Activated CD4-positive, CD25-positive, alpha-beta regulatory T cell treated with anti-CD3 and anti-CD28 coated beads, Interleukin-2, amount 50 U/mL, for 72 hours (primary cell): ENCODE data around the gene ADAMTSL1.

ENCODE experiments used
- DNase-seq: peaks from one replicate; pipeline ENCODE4 v3.0.0; 2021

Gene ADAMTSL1

DNA sequence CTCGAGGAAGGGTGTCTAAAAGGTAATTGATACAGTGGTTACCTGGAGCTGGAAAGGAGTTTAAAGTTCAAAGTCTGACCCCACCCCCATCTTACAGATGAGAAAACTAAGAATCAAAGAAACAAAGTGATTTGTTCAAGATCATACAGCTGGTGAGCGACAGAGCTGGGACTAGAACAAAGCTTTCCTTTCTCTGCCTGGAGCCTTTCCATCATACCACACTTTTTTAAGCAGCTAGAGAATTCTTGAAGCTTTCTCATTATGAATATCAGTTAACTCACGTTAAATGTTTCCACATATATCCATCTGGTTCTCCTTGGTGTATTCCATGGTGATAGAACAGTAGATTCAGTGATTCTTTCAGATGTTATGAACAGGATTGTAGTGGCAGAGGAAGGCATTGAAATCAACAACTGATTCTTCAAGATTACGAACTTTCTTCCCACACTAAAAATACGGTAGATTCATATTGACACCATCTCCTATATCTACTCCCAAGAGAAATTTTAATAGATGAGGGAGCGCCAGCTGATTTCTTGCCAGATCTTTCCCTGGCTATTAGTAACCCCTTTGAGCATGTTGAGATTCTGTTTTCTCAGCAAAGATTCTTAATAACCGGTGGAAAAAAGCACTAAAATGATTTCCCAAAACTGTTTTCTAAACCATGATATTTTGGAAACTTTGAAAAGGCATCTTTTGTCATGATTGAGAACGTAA, 233.7 kb downstream of the ADAMTSL1 start:
- DNase-seq: no peak

DNA sequence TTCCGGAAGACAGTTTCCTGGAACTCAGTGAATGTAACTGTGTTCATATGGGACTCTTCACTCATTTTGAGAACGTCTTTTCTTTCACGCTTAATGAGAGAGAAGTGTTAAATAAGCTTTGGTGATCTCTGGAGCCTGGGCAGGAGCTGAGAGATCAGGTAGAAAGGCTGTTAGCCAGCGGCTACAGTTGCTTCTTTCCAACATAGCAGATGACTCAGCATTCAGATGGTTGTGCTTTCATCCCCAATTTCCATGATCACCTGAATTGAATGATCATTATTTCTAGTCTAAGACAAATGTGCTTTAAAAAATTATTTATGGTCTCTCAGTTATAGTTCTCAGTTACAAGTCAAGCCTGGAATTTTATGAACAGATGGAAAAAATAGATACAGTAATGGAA, 234.5 kb downstream of the ADAMTSL1 start:
- no peak for DNase-seq

DNA sequence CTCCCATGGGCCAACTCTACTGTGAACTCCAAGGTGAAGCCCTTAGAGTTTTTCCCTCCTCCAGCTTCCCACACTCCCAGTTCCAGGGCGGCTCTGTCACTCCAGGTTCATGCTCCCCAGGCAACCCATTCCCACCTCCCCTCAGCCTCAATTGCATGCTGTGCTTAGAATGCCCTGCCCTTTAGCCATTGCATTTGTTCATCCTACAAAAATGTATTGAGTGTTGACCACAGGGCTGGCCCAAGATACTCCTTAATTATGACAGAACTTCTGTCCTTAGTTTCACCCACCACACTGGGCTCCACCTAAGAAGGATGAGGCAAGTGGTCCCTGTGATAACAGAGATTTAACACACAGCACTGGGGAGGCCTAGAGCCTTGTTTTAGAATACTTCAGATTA, 236.1 kb downstream of the ADAMTSL1 start:
- DNase-seq: no peak

DNA sequence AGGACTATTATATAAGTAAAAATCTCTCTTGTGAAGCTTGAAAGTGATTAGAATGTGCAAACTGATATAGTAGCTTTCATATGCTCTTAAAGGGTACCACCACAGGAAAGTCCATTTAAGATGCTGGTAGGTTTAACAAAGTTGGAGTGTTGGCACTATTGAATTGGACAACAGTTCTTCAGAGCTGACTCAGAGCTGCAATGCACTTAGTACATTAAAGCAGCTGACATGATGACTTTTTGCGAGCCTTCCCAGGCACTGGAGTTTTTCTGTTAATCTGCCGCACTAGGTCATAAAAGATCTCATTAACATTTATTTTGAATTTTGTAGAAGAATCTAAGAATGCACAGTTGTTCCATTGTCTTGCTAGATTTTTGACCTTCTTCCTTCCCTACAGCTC, 243.8 kb downstream of the ADAMTSL1 start:
- DNase-seq: no peak

DNA sequence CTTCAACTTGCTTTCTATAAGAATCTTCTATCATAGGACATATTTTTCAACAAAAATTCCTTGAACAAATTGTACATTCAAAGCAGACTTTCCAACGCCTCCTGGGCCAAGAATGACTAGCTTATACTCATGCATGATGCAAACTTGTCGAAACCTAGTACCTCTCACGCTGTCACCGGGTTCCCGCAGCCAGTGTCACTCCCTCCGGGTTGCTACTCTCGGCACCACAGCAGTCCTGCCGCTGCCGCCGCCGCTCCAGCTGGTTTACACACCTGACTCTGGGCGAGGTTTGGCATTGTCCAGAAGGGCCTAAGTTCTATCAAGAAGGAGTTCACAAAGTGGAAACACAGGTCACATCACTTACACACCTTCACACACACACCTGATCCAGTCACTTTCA, 244.4 kb downstream of the ADAMTSL1 start:
- no peak for DNase-seq

DNA sequence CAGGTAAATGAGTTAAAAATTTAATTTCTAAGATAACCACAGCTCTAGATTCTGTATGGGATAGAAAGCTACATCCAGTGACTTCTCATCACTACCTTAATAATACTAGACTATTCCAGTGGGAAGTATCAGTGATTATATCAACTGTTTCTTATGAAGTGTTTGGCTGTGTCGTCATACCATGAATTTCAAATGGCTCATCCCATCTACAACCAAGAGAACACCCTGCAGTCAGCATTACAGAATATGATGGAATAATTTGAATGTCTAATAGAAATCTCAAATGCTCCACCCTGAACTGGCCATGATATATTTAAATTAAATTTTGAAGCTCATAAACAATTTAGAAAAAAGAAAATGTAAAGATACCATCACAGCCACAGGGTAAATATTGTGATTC, 245.0 kb downstream of the ADAMTSL1 start:
- no peak for DNase-seq

DNA sequence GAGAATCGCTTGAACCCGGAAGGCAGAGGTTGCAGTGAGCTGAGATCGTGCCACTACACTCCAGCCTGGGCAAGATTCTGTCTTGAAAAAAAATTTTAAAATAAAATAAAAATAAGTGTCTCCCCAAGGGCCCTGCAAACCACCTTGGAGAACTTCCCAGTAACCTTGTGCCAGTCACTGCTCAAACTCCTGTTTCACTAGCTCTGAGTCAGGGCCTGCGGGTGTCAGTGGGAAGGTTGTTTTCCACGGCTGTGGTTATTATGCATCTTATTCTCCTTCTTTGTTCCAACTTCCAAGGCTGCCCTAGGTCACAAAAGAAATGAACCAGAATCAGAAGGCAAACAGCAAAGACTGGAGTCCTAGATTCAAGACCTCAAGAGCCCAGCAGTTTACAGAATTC, 246.7 kb downstream of the ADAMTSL1 start:
- DNase-seq: no peak

DNA sequence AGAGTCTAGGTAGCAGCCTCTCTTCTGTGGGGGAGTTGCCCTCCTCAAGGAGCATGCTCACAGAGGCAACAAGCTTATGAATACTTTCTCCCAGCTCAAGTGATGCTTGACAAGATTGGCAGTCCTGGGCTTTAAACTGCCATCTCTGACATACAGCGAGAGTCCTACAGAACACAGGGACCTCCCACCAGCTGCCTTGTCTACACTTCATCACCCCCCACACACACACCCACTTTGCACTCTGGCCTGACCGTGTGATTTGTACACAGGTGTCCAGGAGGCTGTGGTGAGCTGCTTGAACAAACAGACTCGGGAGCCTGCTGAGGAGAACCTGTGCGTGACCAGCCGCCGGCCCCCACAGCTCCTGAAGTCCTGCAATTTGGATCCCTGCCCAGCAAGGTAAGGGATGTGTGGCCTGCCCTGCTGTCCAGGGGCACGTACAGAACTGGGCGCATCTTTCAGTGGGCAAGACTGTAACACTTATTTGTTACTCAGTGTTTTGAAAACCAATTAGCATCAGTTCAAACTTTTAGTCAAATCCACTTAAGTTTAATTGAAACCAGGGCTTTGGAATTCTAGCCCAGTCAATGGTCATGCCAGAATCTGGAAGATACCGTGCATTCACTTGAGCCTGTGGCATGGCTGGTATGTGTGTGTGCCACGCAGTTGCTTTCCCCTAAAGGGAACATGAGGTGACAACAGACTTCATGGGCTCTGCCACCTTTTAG, 247.5 kb downstream of the ADAMTSL1 start:
- no peak for DNase-seq

DNA sequence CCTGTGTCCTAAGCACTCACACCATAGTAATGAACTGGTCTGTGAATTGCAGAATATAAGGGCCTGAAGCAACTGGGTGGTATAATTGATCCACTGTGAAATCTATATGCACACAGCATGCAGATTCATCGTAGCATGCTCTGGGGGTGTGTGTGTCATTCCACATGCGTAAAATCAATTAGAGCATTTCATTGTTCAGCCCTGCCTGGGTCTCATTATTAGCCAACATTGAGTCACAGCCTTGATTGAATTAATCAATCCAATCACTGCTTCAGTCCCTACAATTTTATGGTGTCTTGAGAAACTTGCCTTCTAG, 248.0 kb downstream of the ADAMTSL1 start:
- DNase-seq: no peak

DNA sequence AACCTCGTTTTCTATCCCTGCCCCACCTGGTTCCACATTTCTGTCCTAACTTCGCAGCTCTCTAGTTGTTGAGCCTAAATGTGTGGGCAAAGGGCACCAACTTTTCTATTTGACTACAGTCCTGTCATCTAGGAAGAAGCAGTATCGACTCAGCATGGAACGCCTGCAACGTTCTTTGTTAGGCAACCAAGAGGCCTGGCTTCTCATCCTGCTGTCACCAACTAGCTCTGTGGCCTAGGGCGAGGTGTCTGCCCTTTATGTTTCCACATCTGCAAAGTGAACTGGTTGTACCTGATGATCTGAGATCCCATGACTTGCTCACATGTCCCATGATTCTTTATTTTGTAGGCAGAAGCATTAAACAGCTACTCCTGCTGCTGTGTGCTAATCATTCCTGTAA, 248.9 kb downstream of the ADAMTSL1 start:
- no peak for DNase-seq

DNA sequence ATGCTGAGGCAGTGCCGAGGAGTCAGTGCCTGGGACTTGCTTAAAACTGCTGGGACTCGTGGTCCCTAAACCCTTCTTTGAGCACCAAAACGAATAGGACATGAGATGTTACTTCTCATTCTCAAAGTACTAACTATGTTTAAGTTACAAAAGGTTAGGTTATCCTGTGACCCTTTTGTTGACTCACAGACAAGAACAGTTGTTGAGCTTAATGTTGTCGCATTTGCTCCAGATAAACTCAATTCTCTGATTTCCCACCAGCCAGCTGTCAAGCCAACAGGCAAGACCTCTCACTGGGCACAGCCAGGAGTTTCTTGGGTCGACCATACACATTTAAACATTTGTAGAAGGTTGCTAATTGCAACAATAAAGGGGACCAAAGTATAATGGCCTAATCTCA, 249.4 kb downstream of the ADAMTSL1 start:
- no peak for DNase-seq

DNA sequence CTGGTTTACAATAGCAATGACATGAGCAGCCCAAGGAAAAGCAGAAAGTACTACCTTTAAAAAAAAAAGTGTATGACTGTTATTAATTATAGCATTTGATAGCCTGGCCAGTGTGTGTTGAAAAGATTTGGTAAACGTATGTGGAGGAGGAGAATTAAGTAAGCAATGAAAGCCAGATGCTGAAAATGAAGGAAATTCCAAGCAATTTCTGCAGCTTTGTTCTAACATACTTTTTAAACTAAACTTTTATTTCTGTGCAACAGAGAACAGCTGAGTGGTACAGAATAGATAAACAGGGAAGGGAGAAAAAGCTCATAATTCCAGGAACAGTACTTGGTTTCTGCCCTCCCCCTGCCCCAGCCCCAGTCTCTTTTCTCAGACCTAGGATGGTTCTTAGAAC, 252.6 kb downstream of the ADAMTSL1 start:
- no peak for DNase-seq

DNA sequence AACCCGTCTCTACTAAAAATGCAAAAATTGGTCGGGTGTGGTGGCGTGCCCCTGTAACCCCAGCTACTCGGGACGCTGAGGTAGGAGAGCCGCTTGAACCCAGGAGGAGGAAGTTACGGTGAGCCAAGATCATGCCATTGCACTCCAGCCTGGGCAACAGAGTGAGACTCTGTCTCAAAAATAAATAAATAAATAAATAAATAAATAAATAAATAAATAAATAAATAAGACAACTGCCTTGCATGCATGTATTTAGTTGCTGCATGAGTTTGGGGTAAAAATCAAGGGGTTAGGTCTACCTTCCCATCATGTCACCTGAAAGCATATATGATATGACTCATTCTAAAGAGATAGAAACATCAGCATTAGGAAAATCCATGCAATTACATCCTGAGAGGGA, 254.0 kb downstream of the ADAMTSL1 start:
- no peak for DNase-seq

DNA sequence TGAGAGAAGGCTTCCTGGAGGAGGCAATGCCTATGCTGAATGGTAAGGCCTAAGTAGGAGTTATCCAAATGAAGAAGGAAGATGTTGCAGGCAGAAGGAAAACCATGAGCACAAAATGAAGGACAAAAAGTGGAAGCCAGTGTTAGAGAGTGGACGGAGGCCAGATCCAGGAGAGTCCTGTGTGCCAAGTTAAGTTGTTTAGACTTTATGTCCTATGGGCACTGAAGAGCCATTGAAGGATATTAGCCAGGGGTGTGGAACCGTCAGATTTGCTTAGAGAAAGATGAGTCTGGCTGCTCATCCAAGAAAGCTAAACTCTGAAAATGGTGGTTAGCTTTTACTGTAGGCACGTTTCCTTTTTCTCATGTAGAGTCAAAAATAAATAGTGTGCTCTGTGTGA, 254.7 kb downstream of the ADAMTSL1 start:
- DNase-seq: no peak

DNA sequence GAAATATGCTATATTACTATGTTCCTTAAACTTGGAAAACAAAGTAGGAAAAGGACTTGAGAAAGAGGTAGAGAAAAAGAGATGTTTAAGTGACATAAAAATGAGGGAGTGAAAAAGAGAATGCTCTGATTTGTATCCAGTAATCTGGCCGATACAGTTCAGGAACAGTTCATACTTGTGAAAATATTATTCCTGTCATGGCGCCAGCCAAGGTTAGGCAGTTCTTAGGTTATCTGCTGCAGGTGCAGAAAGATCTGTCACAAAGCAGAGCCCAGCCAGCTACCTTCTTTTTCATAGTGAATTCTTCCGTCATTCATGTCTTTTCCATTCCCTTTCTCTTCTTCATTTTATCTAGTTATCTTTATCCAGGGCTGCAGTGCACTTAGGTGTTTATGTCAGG, 256.3 kb downstream of the ADAMTSL1 start:
- no peak for DNase-seq

DNA sequence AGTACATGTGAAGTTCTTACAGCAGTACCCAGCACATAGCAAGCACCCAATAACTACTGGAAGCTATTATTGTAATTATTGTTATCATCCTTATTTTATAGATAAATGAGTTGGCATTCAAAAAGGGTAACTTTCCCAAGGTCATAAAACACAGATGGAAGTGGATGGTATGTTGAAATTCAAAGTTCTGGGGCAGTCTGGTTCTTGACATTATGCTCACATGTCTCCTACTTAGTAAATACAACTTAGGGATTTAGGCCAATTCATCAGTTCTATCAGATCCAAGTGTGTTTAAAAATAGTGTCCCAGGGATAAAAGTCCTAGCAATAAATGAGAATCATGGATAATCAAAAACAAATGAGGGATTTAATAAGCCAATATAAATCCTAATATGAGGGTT, 265.2 kb downstream of the ADAMTSL1 start:
- DNase-seq: no peak

DNA sequence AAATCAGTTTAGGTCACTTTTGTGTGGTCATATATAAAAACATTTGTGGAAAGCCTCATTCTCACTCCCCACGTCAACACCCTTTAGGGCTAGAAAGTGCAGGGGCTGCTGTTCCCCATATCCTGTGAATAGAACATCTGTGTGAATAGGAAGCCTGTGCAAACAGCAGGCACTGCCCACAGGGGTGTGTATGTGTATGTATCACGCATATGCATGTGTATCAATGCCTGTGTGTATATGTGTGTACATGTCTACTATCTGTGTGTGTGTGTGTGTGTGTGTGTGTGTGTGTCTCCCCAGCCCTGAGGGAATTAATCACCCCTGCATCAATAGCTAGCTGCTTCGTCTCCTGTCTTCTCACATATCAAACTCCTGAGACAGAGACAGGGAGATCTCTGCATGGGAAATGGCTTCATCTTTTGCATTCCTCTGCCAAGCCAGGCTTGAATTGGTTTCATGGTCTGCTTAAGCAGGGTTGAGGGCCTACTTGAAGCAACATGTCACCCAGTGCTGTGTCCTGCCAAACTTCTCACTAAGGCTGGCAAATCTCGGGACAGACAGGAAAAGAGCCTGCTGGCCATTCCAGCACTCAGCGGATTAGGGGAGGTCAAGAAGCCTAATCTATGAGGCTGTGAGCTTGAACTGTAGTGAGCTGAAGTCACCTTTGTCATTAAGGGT, 265.8 kb downstream of the ADAMTSL1 start:
- DNase-seq: no peak

DNA sequence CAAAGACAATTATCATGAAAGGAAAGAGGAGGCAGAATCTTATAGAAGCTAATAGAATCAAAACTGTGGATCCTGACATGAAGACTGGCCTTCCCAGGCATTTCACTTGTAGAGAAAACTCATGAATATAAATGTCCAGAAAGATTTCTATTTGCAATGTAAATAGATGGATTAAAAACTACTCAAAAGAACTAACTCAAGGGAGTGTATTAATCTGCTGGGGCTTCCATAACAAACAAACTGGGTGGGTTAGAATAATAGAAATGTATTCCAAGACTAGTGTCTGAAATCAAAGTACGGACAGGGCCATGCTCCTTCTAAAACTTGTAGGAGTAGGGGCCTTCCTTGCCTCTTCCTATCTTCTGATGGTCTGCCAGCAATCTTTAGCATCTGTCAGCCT, 267.4 kb downstream of the ADAMTSL1 start:
- no peak for DNase-seq

DNA sequence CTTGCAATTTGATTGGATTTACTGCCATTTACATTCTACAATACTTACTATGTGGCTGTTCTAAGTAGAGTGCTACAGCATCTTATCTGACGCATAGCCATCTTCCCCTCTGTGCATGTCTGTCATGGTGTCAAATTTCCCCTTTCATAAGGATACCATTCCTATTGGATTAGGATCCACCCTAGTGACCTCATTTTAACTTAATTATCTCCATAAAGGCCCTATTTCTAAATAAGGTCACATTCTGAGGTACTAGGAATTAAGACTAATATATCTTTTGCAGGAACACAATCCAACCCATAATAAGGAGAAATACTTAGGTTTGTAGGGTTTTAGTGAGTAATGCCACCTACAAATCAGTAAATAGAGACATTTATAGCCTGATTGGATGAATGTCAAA, 268.0 kb downstream of the ADAMTSL1 start:
- DNase-seq: no peak

DNA sequence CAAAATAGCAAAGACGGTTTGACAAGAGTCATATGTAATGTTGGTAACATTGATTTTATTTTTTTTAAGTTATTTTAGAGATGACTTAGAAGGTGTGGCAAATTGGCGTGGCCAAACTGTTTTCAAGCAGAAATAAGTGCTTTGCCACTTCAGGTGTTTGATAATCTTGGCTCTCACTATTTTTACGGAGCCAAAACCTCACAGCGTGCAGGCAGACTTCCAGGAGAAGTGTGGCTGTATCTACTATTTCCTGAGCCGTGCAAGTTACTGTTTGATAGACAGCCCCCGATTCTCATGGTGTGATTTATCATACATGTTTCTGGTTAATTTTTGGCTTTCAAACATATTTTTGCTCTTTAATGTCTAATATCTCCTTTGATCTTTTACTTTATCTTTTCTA, 269.5 kb downstream of the ADAMTSL1 start:
- DNase-seq: no peak

DNA sequence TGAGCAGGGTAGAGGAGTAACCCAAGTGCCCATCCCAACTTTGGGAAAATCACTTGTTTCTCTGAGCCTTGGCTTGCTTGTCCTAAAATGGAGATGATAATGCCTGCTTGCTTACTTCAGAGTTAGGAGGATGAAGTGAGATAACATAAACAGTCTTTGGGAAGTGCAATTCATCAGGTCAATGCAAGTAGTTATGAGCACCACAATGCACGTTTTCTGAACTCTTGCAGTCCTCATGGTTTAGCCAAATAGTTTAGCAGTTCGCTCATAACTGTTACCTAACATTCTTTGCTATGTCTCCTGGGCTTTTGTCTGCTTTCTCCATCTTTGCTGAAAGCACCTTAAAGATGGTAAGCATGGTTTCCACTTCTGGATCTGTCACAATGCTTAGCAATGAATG, 270.0 kb downstream of the ADAMTSL1 start:
- DNase-seq: no peak

DNA sequence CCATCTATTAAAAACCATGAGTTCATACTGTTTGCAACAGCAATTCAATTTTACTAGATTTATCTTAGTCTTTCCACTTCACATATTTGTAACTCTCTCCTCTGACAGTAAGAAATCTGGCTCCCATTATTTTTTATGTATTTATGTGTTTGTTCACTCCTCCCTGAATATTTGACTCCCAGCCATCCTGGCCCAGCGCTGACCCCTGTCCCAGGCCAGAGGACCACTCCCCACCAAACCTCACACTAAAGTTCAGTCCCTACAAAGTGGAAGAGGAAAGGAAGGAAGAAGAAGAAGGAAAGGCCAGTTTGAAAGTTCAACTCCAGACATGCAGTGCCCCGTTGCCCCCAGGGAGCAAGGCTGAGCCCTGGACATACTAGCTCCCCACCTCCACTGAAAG, 271.8 kb downstream of the ADAMTSL1 start:
- no peak for DNase-seq

DNA sequence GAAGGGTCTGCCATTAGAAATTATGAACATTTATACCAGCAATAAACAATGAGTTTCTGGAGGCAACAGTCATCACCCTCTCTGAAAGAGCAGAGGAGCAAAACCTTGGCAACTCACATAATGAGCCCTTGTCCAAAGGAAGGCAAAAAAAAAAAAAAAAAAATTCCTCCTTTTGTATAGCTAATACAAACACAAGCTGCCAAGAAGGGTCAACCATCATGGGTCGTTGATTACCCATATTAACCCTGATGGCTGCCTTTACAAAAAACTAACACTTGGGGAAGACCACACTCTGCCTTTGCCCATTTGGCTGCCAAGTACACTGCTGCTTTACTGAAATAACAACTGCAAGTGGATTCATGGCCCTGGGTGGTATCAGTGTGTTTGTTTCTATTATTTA, 272.7 kb downstream of the ADAMTSL1 start:
- DNase-seq: no peak

DNA sequence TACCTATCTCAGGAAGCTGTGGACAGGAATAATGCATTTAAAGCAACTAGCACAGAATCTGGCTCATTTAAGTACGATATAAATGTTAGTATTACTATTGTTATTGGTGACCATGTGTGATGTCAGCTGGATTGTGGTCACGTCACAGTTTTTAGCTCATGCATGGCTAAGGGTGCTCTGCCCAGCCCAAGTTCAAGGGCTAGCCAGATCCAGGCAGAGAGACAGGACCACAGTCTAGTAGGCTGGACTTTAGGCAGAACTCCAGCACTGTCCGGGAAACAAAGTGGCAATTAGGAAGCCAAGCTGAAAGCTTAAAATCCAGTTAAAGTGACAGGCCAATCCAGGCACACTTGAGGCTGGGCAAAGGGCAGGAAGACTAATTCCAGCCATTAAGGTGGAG, 273.6 kb downstream of the ADAMTSL1 start:
- DNase-seq: no peak
